ENCODE results near the gene STK4.
"Not testable (repeated sequence)": the region's sequence is repeated elsewhere in the genome, so short reads cannot be mapped to it uniquely, and the experiment has no call there.

STK4 gene

GRCh38 chr20:45011108-45011526 is 44.8 kb downstream of the STK4 start:
- peak; percentile 69 for TF ChIP-seq CTCF (IDR thresholded peaks at IDR 0.05; ENCODE audit: control insufficient read depth, insufficient read depth, low read depth, low read length, missing control alignments)
- H3K4me3 ChIP-seq (ENCODE audit: control insufficient read depth, low read depth, low read length): no peak overlapping the region
- peak; percentile 60 for DNase-seq (ENCODE audit: low read depth)

- TF ChIP-seq CTCF (IDR thresholded peaks at IDR 0.05; ENCODE audit: control insufficient read depth, insufficient read depth, low read depth, low read length, missing control alignments): no peak
- no peak for DNase-seq (ENCODE audit: low read depth)
- no peak overlapping the region for H3K4me3 ChIP-seq (ENCODE audit: control insufficient read depth, low read depth, low read length)
These were observed 46.5 kb downstream of the STK4 start for GRCh38 chr20:45012682-45013302.

- H3K4me3 ChIP-seq (ENCODE audit: control insufficient read depth, low read depth, low read length); DNase-seq (ENCODE audit: low read depth): not testable (repeated sequence)
These were observed 47.8 kb downstream of the STK4 start for GRCh38 chr20:45014131-45014530.

- no peak overlapping the region for H3K4me3 ChIP-seq (ENCODE audit: control insufficient read depth, low read depth, low read length)
- DNase-seq (ENCODE audit: low read depth): no peak
- no peak for TF ChIP-seq CTCF (IDR thresholded peaks at IDR 0.05; ENCODE audit: control insufficient read depth, insufficient read depth, low read depth, low read length, missing control alignments)
These were observed 48.5 kb downstream of the STK4 start for GRCh38 chr20:45014671-45015415.

GRCh38 chr20:45016089-45016671 is 49.9 kb downstream of the STK4 start:
- peak; percentile 79 for DNase-seq (ENCODE audit: low read depth)
- no peak for TF ChIP-seq CTCF (IDR thresholded peaks at IDR 0.05; ENCODE audit: control insufficient read depth, insufficient read depth, low read depth, low read length, missing control alignments)
- no peak overlapping the region for H3K4me3 ChIP-seq (ENCODE audit: control insufficient read depth, low read depth, low read length)

GRCh38 chr20:45017281-45017680 is 51.0 kb downstream of the STK4 start:
- no peak for TF ChIP-seq CTCF (IDR thresholded peaks at IDR 0.05; ENCODE audit: control insufficient read depth, insufficient read depth, low read depth, low read length, missing control alignments)
- H3K4me3 ChIP-seq (ENCODE audit: control insufficient read depth, low read depth, low read length): no peak overlapping the region
- no peak for DNase-seq (ENCODE audit: low read depth)

GRCh38 chr20:45017857-45018256 is 51.5 kb downstream of the STK4 start:
- no peak for DNase-seq (ENCODE audit: low read depth)
- TF ChIP-seq CTCF (IDR thresholded peaks at IDR 0.05; ENCODE audit: control insufficient read depth, insufficient read depth, low read depth, low read length, missing control alignments): no peak
- no peak overlapping the region for H3K4me3 ChIP-seq (ENCODE audit: control insufficient read depth, low read depth, low read length)

Data from AG09309 (cell line).